ENCODE results near the gene MYH14.

MYH14 gene

GRCh38 chr19:50192463-50193211, 10.8 kb upstream of the MYH14 start:
- no peak for DNase-seq (ENCODE audit: low spot score)
- FAIRE-seq = no peak

GRCh38 chr19:50195224-50195623, 8.2 kb upstream of the MYH14 start:
- DNase-seq (ENCODE audit: low spot score) (no peak), FAIRE-seq (no peak)

GRCh38 chr19:50196322-50196932, 7.0 kb upstream of the MYH14 start:
- FAIRE-seq (no peak), DNase-seq (ENCODE audit: low spot score) (no peak)

GRCh38 chr19:50197348-50197747, 6.1 kb upstream of the MYH14 start:
- DNase-seq (ENCODE audit: low spot score) = no peak
- no peak for FAIRE-seq

- FAIRE-seq = no peak
Observed at GRCh38 chr19:50198431-50199258, 4.8 kb upstream of the MYH14 start.

GRCh38 chr19:50199259-50199555, 4.2 kb upstream of the MYH14 start:
- FAIRE-seq (no peak), DNase-seq (ENCODE audit: low spot score) (no peak)

More at GRCh38 chr19:50198431-50199258, 4.8 kb upstream of the MYH14 start:
- no peak for DNase-seq (ENCODE audit: low spot score)

- FAIRE-seq = no peak
- DNase-seq (ENCODE audit: low spot score) = no peak
Observed at GRCh38 chr19:50202386-50202785, 1.0 kb upstream of the MYH14 start.

GRCh38 chr19:50202962-50203280, 501 bp upstream of the MYH14 start:
- DNase-seq (ENCODE audit: low spot score) = no peak
- no peak for FAIRE-seq

- no peak for DNase-seq (ENCODE audit: low spot score)
- FAIRE-seq = no peak
Observed at GRCh38 chr19:50204081-50204428, 633 bp downstream of the MYH14 start.

- DNase-seq (ENCODE audit: low spot score) = no peak
- FAIRE-seq = no peak
Observed at GRCh38 chr19:50204811-50205675, 1.6 kb downstream of the MYH14 start.

GRCh38 chr19:50205681-50206138, 2.3 kb downstream of the MYH14 start:
- FAIRE-seq (no peak), DNase-seq (ENCODE audit: low spot score) (no peak)

- DNase-seq (ENCODE audit: low spot score) (no peak), FAIRE-seq (no peak)
Observed at GRCh38 chr19:50206191-50206590, 2.8 kb downstream of the MYH14 start.

GRCh38 chr19:50207730-50208129, 4.3 kb downstream of the MYH14 start:
- DNase-seq (ENCODE audit: low spot score) (no peak), FAIRE-seq (no peak)

GRCh38 chr19:50209131-50209530, 5.7 kb downstream of the MYH14 start:
- DNase-seq (ENCODE audit: low spot score) (no peak), FAIRE-seq (no peak)

GRCh38 chr19:50210425-50210824, 7.0 kb downstream of the MYH14 start:
- FAIRE-seq (no peak), DNase-seq (ENCODE audit: low spot score) (no peak)

GRCh38 chr19:50213925-50214324, 10.5 kb downstream of the MYH14 start:
- DNase-seq (ENCODE audit: low spot score) = no peak
- no peak for FAIRE-seq

GRCh38 chr19:50214699-50215543, 11.5 kb downstream of the MYH14 start:
- no peak for FAIRE-seq
- no peak for DNase-seq (ENCODE audit: low spot score)

- DNase-seq (ENCODE audit: low spot score) (no peak), FAIRE-seq (no peak)
Observed at GRCh38 chr19:50215820-50216219, 12.4 kb downstream of the MYH14 start.

GRCh38 chr19:50221087-50221486, 17.7 kb downstream of the MYH14 start:
- no peak for FAIRE-seq
- DNase-seq (ENCODE audit: low spot score) = no peak

GRCh38 chr19:50222691-50223438, 19.4 kb downstream of the MYH14 start:
- no peak for DNase-seq (ENCODE audit: low spot score)
- FAIRE-seq = no peak

All from RCC 7860 (cell line).